WTC11 (cell line): ENCODE results near the gene CAMTA1. TPM values are rescaled to one million over a fixed set of nuclear protein-coding genes. Genes with fewer than 3 reads are reported as not detected.

ENCODE experiments used
- ATAC-seq: fragments of 200-7000 bp; cut with Tn5 transposase; 2 replicates; pipeline ENCODE4 v1.10.0; 2021; ENCODE audit warnings: mild to moderate bottlenecking, moderate library complexity
- CTCF ChIA-PET: fragments of 300-600 bp; sonication (Branson Sonifier 250); formaldehyde crosslinking; loops from one replicate; lab custom pipeline; 2021; ENCODE audit warnings: antibody characterized with exemption; lab: Charles Lee
- POLR2A ChIA-PET: fragments of 350-600 bp; sonication (Branson Sonifier 250); formaldehyde crosslinking; loops from one replicate; lab custom pipeline; 2021; ENCODE audit warnings: antibody characterized with exemption; lab: Charles Lee
- DNase-seq: peaks from one replicate; pipeline ENCODE4 v3.0.0; 2021; ENCODE audit warnings: low spot score
- H3K27ac Mint-ChIP-seq: 2 replicates; pipeline ENCODE4 v1.8.0; 2021; ENCODE audit warnings: mixed read lengths
- H3K27me3 Mint-ChIP-seq: 2 replicates; pipeline ENCODE4 v1.8.0; 2021; ENCODE audit warnings: low read depth, mild to moderate bottlenecking, moderate library complexity, mixed read lengths
- H3K36me3 Mint-ChIP-seq: 2 replicates; pipeline ENCODE4 v1.8.0; 2021; ENCODE audit warnings: mixed read lengths
- H3K4me1 Mint-ChIP-seq: 2 replicates; pipeline ENCODE4 v1.8.0; 2022; ENCODE audit warnings: mixed read lengths
- H3K4me3 Mint-ChIP-seq: 2 replicates; pipeline ENCODE4 v1.8.0; 2021; ENCODE audit warnings: mild to moderate bottlenecking, moderate library complexity, mixed read lengths
- H3K9me3 Mint-ChIP-seq: 2 replicates; pipeline ENCODE4 v1.8.0; 2021; ENCODE audit warnings: mixed read lengths
- ATF6 ChIP-seq: sonication (generic); formaldehyde crosslinking; IDR thresholded peaks from 2 replicates; pipeline ENCODE4 v1.8.1; 2023; ENCODE audit warnings: mild to moderate bottlenecking, missing genetic modification reagents
- CBFB ChIP-seq: sonication (generic); formaldehyde crosslinking; IDR thresholded peaks from 2 replicates; pipeline ENCODE4 v1.8.1; 2022; ENCODE audit warnings: mild to moderate bottlenecking, low read depth, missing genetic modification reagents
- E2F1 ChIP-seq: sonication (generic); formaldehyde crosslinking; IDR thresholded peaks from 2 replicates; pipeline ENCODE4 v1.8.0; 2022; ENCODE audit warnings: mild to moderate bottlenecking, missing genetic modification reagents
- ERG ChIP-seq: fragments of 250-450 bp; sonication (Bioruptor Pico); IDR thresholded peaks from 2 replicates; pipeline ENCODE4 v1.8.0; 2021; ENCODE audit warnings: mild to moderate bottlenecking
- FOXP1 ChIP-seq: sonication (generic); formaldehyde crosslinking; IDR thresholded peaks from 2 replicates; pipeline ENCODE4 v1.8.0; 2022; ENCODE audit warnings: missing genetic modification reagents, mild to moderate bottlenecking, moderate library complexity, borderline replicate concordance
- GABPB1 ChIP-seq: sonication (generic); formaldehyde crosslinking; IDR thresholded peaks from 2 replicates; pipeline ENCODE4 v1.8.1; 2023; ENCODE audit warnings: mild to moderate bottlenecking, missing genetic modification reagents
- GRHL2 ChIP-seq: fragments of 250-450 bp; sonication (Bioruptor Pico); IDR thresholded peaks from 2 replicates; pipeline ENCODE4 v1.8.0; 2022; ENCODE audit warnings: mild to moderate bottlenecking, moderate library complexity; ENCODE audit not compliant: insufficient replicate concordance, severe bottlenecking
- KAT7 ChIP-seq: sonication (generic); formaldehyde crosslinking; IDR thresholded peaks from 2 replicates; pipeline ENCODE4 v1.8.1; 2023; ENCODE audit warnings: missing genetic modification reagents, mild to moderate bottlenecking, borderline replicate concordance
- MAX ChIP-seq: sonication (generic); formaldehyde crosslinking; IDR thresholded peaks from 2 replicates; pipeline ENCODE4 v1.8.0; 2022; ENCODE audit warnings: mild to moderate bottlenecking, missing genetic modification reagents
- NFYB ChIP-seq: sonication (generic); formaldehyde crosslinking; conservative IDR thresholded peaks from 2 replicates; pipeline ENCODE4 v1.8.0; 2022; ENCODE audit warnings: low read depth, missing genetic modification reagents
- NR1H2 ChIP-seq: sonication (generic); formaldehyde crosslinking; IDR thresholded peaks from 2 replicates; pipeline ENCODE4 v1.9.0; 2021; ENCODE audit warnings: mild to moderate bottlenecking, moderate library complexity, missing genetic modification reagents
- PREB ChIP-seq: sonication (generic); formaldehyde crosslinking; IDR thresholded peaks from 2 replicates; pipeline ENCODE4 v1.8.1; 2022; ENCODE audit warnings: mild to moderate bottlenecking, missing genetic modification reagents, moderate library complexity, borderline replicate concordance
- RORB ChIP-seq: fragments of 250-450 bp; sonication (Bioruptor Pico); IDR thresholded peaks from 2 replicates; pipeline ENCODE4 v1.9.0; 2021; ENCODE audit warnings: mild to moderate bottlenecking
- TEAD1 ChIP-seq: sonication (generic); formaldehyde crosslinking; IDR thresholded peaks from 2 replicates; pipeline ENCODE4 v1.8.0; 2022; ENCODE audit warnings: mild to moderate bottlenecking, missing genetic modification reagents
- ZNF219 ChIP-seq: sonication (generic); formaldehyde crosslinking; IDR thresholded peaks from 2 replicates; pipeline ENCODE4 v1.8.0; 2023; ENCODE audit warnings: missing genetic modification reagents, mild to moderate bottlenecking, borderline replicate concordance
- ZNF317 ChIP-seq: sonication (generic); formaldehyde crosslinking; IDR thresholded peaks from 2 replicates; pipeline ENCODE4 v1.8.1; 2023; ENCODE audit warnings: low read depth, mild to moderate bottlenecking, moderate library complexity, missing genetic modification reagents, borderline replicate concordance
- ZNF416 ChIP-seq: fragments of 250-450 bp; sonication (Bioruptor Pico); IDR thresholded peaks from 2 replicates; pipeline ENCODE4 v1.9.0; 2021; ENCODE audit warnings: mild to moderate bottlenecking, inconsistent platforms
- ZNF423 ChIP-seq: fragments of 250-450 bp; sonication (Bioruptor Pico); IDR thresholded peaks from 2 replicates; pipeline ENCODE4 v2.1.2; 2022; ENCODE audit warnings: mild to moderate bottlenecking, moderate library complexity
- ZNF425 ChIP-seq: fragments of 250-450 bp; sonication (Bioruptor Pico); conservative IDR thresholded peaks from 2 replicates; pipeline ENCODE4 v1.9.0; 2021; ENCODE audit warnings: mild to moderate bottlenecking
- total RNA-seq: library from RNA; stranded (reverse); gene quantifications from 3 replicates; pipeline ENCODE4 v1.2.3, GENCODE V29; 2021

The CAMTA1 gene
- total RNA-seq, 1 experiment from 2014 or later = 86.4 TPM

GRCh38 chr1:7434566-7434965 is 649.3 kb downstream of the CAMTA1 start:
- CTCF ChIA-PET = no interaction called here

More at GRCh38 chr1:7434566-7434965, 649.3 kb downstream of the CAMTA1 start:
- Mint-ChIP-seq H3K9me3 (peaks cover 6% of the 10 kb centered on the region), H3K36me3 (peaks cover 5% of the 10 kb centered on the region), H3K27me3 (no peaks in the 10 kb centered on the region), H3K4me3 (no peak overlapping the region), H3K27ac (no peak overlapping the region), H3K4me1 (no peaks in the 10 kb centered on the region)
- no peak for ATAC-seq
- no peak for DNase-seq
- TF ChIP-seq TEAD1 (CRISPR knock-in tag) = no peak
- TF ChIP-seq RORB (CRISPR knock-in tag) = no peak
- TF ChIP-seq ZNF423 (CRISPR knock-in tag) = no peak
- no peak for TF ChIP-seq NR1H2 (CRISPR knock-in tag)
- TF ChIP-seq ZNF425 = no peak
- TF ChIP-seq ZNF219 = no peak
- no peak for TF ChIP-seq KAT7 (CRISPR knock-in tag)
- no peak for TF ChIP-seq ATF6 (CRISPR knock-in tag)
- TF ChIP-seq NFYB (CRISPR knock-in tag) = no peak
- no peak for TF ChIP-seq ZNF317 (CRISPR knock-in tag)
- no peak for TF ChIP-seq E2F1 (CRISPR knock-in tag)
- no peak for TF ChIP-seq GRHL2 (CRISPR knock-in tag)
- TF ChIP-seq MAX (CRISPR knock-in tag) = no peak
- no peak for TF ChIP-seq ERG (CRISPR knock-in tag)
- no peak for TF ChIP-seq CBFB (CRISPR knock-in tag)
- TF ChIP-seq ZNF416 (CRISPR knock-in tag) = no peak
- TF ChIP-seq GABPB1 = no peak
- no peak for TF ChIP-seq FOXP1 (CRISPR knock-in tag)
- TF ChIP-seq PREB = no peak
- POLR2A ChIA-PET = no interaction called here
